Measurements from ENCODE around the gene TNFAIP8. TPM values are rescaled to one million over a fixed set of nuclear protein-coding genes. Genes with fewer than 3 reads are reported as not detected.

Gene TNFAIP8
- total RNA-seq, 2 donors from 2014 or later, result 131 to 333 TPM

DNA sequence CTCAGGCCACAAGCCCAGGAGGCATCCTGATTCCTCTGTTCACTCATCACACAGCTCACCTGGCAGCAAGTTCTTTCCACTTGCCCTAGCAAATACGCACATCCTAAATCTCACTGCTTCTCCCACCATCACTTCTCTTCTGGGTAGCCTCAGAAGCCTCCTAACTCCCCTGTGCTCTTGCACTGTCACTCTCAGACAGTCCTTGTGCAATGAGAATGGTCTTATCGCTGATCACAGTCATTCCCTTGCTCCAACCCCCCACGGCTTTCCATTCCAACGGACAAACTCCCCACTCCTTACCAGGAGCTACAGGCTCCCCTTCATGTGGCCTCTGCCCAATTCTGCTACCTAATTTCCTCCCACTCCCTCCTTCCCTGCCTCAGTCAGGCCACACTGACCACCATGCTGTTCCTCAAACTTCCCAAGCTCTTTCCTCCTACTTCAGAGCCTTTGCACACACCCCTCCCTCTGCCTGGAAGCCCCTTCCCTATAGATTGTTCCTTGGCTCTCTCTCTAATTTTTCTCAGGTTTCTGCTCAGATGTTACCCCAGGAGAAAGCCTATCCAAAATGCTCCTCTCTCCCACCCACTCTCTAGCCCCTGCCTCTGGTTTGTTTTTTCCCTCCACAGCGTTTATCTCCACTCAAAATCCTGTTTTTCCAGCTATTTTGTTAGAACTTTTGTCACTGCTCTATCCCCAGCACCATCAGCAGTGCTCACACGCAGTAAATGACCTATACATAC, 34.1 kb upstream of the TNFAIP8 start:
- ATAC-seq, result no peak
- Mint-ChIP-seq H3K4me3 (peak overlapping the region; percentile 9), H3K27me3 (no peaks in the 10 kb centered on the region), H3K27ac (peak overlapping the region; percentile 76 to 94), H3K9me3 (peaks cover 3% of the 10 kb centered on the region), H3K4me1 (ENCODE audit: low read depth in 2 of 2) (peaks cover 73% of the 10 kb centered on the region in 2 donors), H3K36me3 (peaks cover 11% of the 10 kb centered on the region)
- no peak for DNase-seq (ENCODE audit: low spot score)

GRCh38 chr5:119322312-119322947, 33.4 kb upstream of the TNFAIP8 start:
- Mint-ChIP-seq H3K27ac (peak overlapping the region; percentile 76 to 94), H3K4me1 (ENCODE audit: low read depth in 2 of 2) (peaks cover 75 to 78% of the 10 kb centered on the region in 2 donors), H3K4me3 (peak overlapping the region; percentile 58), H3K27me3 (no peaks in the 10 kb centered on the region), H3K9me3 (peaks cover 3% of the 10 kb centered on the region), H3K36me3 (peaks cover 11% of the 10 kb centered on the region)
- DNase-seq (ENCODE audit: low spot score) (no peak), ATAC-seq (no peak)

DNA sequence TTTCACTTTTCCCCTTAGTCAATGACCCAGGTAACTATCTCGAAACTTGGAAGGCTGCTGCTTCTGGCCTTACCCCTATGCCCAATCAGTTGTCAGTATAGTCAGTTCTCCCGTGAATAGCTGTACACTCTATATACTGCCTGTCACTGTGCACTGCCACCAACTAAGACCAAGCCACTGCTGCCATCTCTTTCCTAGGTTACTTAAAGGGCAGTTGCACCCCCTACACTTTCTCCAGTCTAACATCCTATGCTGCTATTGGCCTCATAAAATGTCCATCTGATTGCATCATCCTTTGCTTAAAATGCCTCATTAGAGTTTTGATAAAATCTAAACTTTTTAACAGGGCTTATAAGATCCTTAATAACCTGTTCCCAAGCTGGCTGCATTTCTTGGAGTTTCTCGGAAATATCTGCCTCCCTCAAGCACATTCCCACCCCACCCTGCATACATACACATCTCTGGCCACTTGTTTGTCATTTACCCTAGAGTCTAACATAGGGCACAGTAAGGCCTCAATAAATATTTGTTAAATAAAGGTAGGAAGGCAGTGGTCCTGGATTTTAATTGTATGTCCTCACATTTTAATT, 32.8 kb upstream of the TNFAIP8 start:
- Mint-ChIP-seq H3K4me3 (peak overlapping the region; percentile 58), H3K27me3 (no peaks in the 10 kb centered on the region), H3K36me3 (peaks cover 11% of the 10 kb centered on the region), H3K9me3 (peaks cover 3% of the 10 kb centered on the region), H3K4me1 (ENCODE audit: low read depth in 2 of 2) (peaks cover 78 to 81% of the 10 kb centered on the region in 2 donors), H3K27ac (peak overlapping the region; percentile 76 to 94)
- ATAC-seq (peak; percentile 57 to 66), DNase-seq (ENCODE audit: low spot score) (no peak)

GRCh38 chr5:119323601-119324000, 32.2 kb upstream of the TNFAIP8 start:
- DNase-seq (ENCODE audit: low spot score) (no peak), ATAC-seq (no peak)
- H3K4me1 Mint-ChIP-seq (ENCODE audit: low read depth in 2 of 2), result peaks cover 78 to 81% of the 10 kb centered on the region in 2 donors
- H3K9me3 Mint-ChIP-seq, result peaks cover 3% of the 10 kb centered on the region
- peak overlapping the region; percentile 58 for H3K4me3 Mint-ChIP-seq
- H3K36me3 Mint-ChIP-seq, result peaks cover 11% of the 10 kb centered on the region
- peak overlapping the region; percentile 76 to 94 for H3K27ac Mint-ChIP-seq
- H3K27me3 Mint-ChIP-seq, result no peaks in the 10 kb centered on the region

DNA sequence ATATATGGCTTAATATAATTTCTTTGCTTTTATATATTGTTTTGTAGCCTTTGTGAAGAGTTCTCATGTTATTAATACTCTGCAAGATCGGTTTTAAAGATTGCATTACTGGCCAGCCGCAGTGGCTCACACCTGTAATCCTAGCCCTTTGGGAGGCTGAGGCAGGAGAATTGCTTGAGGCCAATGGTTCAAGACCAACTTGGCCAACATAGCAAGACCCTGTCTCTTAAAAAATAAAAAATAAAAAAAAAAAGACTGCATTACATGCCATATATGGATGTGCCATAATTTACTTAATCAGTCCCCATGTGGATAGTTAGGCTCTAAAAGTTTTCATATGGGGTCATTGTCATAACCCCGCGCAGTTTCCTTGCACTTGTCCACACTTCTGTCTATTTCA, 31.0 kb upstream of the TNFAIP8 start:
- ATAC-seq (no peak), DNase-seq (ENCODE audit: low spot score) (no peak)
- Mint-ChIP-seq H3K4me1 (ENCODE audit: low read depth in 2 of 2) (peaks cover 77 to 81% of the 10 kb centered on the region in 2 donors), H3K36me3 (peaks cover 11% of the 10 kb centered on the region), H3K9me3 (peaks cover 3% of the 10 kb centered on the region), H3K4me3 (no peak overlapping the region), H3K27ac (peak overlapping the region; percentile 76 to 94), H3K27me3 (no peaks in the 10 kb centered on the region)

- no peak for DNase-seq (ENCODE audit: low spot score)
- Mint-ChIP-seq H3K9me3 (peaks cover 5% of the 10 kb centered on the region), H3K36me3 (peaks cover 17% of the 10 kb centered on the region), H3K27ac (peak overlapping the region; percentile 94 to 99), H3K4me3 (peak overlapping the region; percentile 74), H3K27me3 (no peaks in the 10 kb centered on the region), H3K4me1 (ENCODE audit: low read depth in 2 of 2) (peaks cover 79 to 81% of the 10 kb centered on the region in 2 donors)
- peak in 1 of 2 donors; percentile 42 for ATAC-seq
Measured at GRCh38 chr5:119327018-119327417, 28.8 kb upstream of the TNFAIP8 start.

DNA sequence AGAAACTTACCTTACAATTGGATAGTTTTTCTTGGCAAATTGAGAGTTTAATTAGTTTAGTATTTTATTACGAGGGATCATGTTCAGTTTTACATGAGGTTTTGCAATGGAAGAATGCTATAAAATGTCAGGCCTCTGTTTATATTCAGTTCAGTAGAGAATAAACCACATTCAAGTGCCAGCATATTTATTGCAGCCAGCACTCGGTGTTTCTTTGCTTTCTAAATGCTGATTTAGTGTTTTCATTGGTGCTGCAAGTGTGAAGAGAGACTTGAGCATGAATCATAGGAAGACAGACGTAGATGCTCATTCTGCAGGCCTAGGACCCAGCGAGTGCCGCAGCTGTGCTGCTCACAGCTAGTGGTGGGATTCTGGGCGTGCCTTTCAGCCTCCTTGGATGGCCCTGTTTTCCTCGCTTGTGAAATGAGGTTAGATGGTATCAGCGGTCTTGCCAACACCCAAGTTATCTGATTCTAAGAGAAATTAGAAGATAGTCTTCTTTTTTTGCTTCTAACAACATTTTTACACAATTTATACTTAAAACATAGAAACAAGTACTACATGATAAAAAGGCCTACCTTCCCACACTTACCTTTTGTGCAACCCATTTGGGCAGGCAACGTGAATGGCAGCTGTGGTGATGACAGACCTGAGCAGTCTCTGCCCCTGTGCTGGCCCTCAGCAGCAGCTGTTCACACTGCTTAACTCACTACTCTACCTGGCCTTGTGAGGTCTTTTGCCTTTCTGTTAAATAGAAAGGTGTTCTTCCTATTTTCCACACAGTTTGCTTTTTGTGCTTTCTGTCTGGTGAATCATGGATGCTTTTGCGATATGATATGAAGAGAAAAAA, 26.8 kb upstream of the TNFAIP8 start:
- peak overlapping the region; percentile 74 for H3K4me3 Mint-ChIP-seq
- DNase-seq (ENCODE audit: low spot score) (peak; percentile 78), ATAC-seq (peak; percentile 84 to 85)
- no peaks in the 10 kb centered on the region for H3K27me3 Mint-ChIP-seq
- peaks cover 81 to 83% of the 10 kb centered on the region in 2 donors for H3K4me1 Mint-ChIP-seq (ENCODE audit: low read depth in 2 of 2)
- peaks cover 2% of the 10 kb centered on the region for H3K9me3 Mint-ChIP-seq
- H3K27ac Mint-ChIP-seq, result peak overlapping the region; percentile 94 to 99
- peaks cover 11% of the 10 kb centered on the region for H3K36me3 Mint-ChIP-seq

GRCh38 chr5:119329666-119330065, 26.2 kb upstream of the TNFAIP8 start:
- Mint-ChIP-seq H3K36me3 (peaks cover 11% of the 10 kb centered on the region), H3K9me3 (peaks cover 2% of the 10 kb centered on the region), H3K27me3 (no peaks in the 10 kb centered on the region), H3K4me1 (ENCODE audit: low read depth in 2 of 2) (peaks cover 80 to 88% of the 10 kb centered on the region in 2 donors), H3K27ac (peak overlapping the region; percentile 94 to 99), H3K4me3 (peak overlapping the region; percentile 92)
- ATAC-seq, result no peak
- no peak for DNase-seq (ENCODE audit: low spot score)

- no peak for DNase-seq (ENCODE audit: low spot score)
- Mint-ChIP-seq H3K4me3 (peak overlapping the region; percentile 92), H3K27ac (peak overlapping the region; percentile 94 to 99), H3K4me1 (ENCODE audit: low read depth in 2 of 2) (peaks cover 88 to 96% of the 10 kb centered on the region in 2 donors), H3K27me3 (no peaks in the 10 kb centered on the region), H3K36me3 (peaks cover 11% of the 10 kb centered on the region), H3K9me3 (peaks cover 2% of the 10 kb centered on the region)
- ATAC-seq, result peak; percentile 50
Measured at GRCh38 chr5:119330367-119331183, 25.2 kb upstream of the TNFAIP8 start.

DNA sequence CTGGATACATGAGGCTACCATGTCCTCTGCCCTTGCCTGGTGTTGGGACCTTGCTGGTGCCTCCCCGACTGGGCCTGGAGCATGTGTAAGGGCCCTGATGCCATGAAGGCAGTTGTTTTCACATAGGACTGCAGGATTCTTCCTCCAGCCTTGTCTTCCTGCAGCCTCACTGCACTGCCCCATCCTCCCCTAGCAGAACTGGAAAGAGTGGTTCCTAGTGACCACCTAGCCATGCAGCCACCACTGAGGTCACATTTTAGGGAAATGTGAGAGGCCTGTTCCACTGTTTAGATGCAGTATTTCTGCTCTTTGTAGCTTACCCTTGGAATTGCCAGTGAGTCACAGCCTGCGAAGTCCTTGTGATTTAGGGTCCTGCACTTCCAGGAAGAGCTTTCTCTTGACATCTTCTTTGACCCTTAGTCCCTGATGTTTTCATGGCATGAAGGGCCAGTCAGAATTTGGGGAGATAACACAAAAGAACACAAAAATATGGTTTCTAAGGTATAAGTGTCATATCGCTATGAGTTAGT, 24.2 kb upstream of the TNFAIP8 start:
- peaks cover 2% of the 10 kb centered on the region for H3K9me3 Mint-ChIP-seq

GRCh38 chr5:119332208-119332607, 23.6 kb upstream of the TNFAIP8 start:
- Mint-ChIP-seq H3K4me3 (peak overlapping the region; percentile 92), H3K4me1 (ENCODE audit: low read depth in 2 of 2) (peaks cover 85 to 94% of the 10 kb centered on the region in 2 donors), H3K27ac (peak overlapping the region; percentile 94 to 99), H3K27me3 (no peaks in the 10 kb centered on the region), H3K9me3 (peaks cover 2% of the 10 kb centered on the region), H3K36me3 (peaks cover 6% of the 10 kb centered on the region)
- DNase-seq (ENCODE audit: low spot score) (no peak), ATAC-seq (no peak)

More for the DNA sequence above, 24.2 kb upstream of the TNFAIP8 start:
- Mint-ChIP-seq H3K4me3 (peak overlapping the region; percentile 92), H3K27me3 (no peaks in the 10 kb centered on the region), H3K4me1 (ENCODE audit: low read depth in 2 of 2) (peaks cover 85 to 94% of the 10 kb centered on the region in 2 donors), H3K36me3 (peaks cover 6% of the 10 kb centered on the region), H3K27ac (peak overlapping the region; percentile 94 to 99)
- ATAC-seq, result no peak
- no peak for DNase-seq (ENCODE audit: low spot score)

- DNase-seq (ENCODE audit: low spot score) (no peak), ATAC-seq (no peak)
- Mint-ChIP-seq H3K27me3 (no peaks in the 10 kb centered on the region), H3K4me3 (peak overlapping the region; percentile 92), H3K4me1 (ENCODE audit: low read depth in 2 of 2) (peaks cover 87 to 95% of the 10 kb centered on the region in 2 donors), H3K27ac (peak overlapping the region; percentile 94 to 99), H3K36me3 (peaks cover 6% of the 10 kb centered on the region), H3K9me3 (peaks cover 2% of the 10 kb centered on the region)
Measured at GRCh38 chr5:119332978-119333401, 22.8 kb upstream of the TNFAIP8 start.
